Thyroid gland (tissue), 4 donors: Measurements from ENCODE around the gene ELMO1.

Source experiments
- POLR2A ChIP-seq, 2 donors: fragments of 450-650 bp; IDR thresholded peaks; one replicate each; pipeline ENCODE4 v1.6.1; 2017; ENCODE audit warnings: antibody characterized with exemption in 2 of 2, mild to moderate bottlenecking in 2 of 2, moderate library complexity in 1 of 2
- TF ChIP-seq, protein P1 (sequence below), 6 experiments: fragments of 200-600 bp in 3 of 6; fragments of 450-650 bp in 3 of 6; sonication (generic) in 3 of 6; IDR thresholded peaks; one replicate each; pipeline ENCODE4 v1.5.1; 2016 to 2019; ENCODE audit warnings: antibody characterized with exemption in 6 of 6, mild to moderate bottlenecking in 2 of 6, inconsistent platforms in 1 of 6, moderate library complexity in 1 of 6

DNA sequence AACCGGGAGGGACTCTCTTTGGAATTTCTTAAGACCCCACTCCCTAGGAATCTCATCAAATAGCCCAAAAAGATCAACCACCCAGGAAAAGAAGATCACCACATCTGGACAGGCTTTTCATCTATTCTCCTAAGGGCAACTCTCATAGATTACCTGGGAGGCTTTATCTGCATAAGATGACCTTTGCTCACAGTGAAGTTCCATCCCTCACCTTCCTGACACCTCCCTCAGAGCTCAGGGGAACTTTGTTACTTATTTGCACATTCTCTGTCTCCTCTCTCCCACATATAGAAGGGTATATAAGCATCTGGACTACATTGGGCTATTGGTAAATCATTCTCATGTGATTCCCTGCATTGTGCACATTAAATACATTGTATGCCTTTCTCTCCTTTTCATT, 80.1 kb downstream of the ELMO1 start:
- TF ChIP-seq, protein P1, sequence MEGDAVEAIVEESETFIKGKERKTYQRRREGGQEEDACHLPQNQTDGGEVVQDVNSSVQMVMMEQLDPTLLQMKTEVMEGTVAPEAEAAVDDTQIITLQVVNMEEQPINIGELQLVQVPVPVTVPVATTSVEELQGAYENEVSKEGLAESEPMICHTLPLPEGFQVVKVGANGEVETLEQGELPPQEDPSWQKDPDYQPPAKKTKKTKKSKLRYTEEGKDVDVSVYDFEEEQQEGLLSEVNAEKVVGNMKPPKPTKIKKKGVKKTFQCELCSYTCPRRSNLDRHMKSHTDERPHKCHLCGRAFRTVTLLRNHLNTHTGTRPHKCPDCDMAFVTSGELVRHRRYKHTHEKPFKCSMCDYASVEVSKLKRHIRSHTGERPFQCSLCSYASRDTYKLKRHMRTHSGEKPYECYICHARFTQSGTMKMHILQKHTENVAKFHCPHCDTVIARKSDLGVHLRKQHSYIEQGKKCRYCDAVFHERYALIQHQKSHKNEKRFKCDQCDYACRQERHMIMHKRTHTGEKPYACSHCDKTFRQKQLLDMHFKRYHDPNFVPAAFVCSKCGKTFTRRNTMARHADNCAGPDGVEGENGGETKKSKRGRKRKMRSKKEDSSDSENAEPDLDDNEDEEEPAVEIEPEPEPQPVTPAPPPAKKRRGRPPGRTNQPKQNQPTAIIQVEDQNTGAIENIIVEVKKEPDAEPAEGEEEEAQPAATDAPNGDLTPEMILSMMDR (IDR thresholded peaks at IDR 0.05) = no peak
- no peak for TF ChIP-seq POLR2A (IDR thresholded peaks at IDR 0.05)
